Measurements from ENCODE around the gene ZNF827.

Gene ZNF827

DNA sequence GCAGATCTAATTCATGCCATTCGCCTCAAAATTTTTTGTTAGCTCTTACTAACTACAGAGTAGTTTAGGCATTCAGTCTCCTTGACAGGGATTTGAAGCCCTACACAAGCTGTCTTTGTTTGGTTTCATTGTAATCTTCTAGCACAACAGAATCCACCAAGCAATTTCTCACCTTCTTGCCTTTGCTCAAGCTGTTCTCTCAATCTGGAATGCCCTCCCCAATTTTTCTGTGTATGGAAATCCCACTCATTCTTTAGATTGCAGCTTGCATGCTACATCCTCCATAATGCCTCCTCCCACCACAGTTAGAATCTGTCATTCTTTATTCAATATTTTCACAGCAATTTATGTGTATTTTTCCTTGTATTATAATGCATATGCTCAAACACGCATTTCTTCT is 195.0 kb downstream of the ZNF827 start:
- DNase-seq: no peak

DNA sequence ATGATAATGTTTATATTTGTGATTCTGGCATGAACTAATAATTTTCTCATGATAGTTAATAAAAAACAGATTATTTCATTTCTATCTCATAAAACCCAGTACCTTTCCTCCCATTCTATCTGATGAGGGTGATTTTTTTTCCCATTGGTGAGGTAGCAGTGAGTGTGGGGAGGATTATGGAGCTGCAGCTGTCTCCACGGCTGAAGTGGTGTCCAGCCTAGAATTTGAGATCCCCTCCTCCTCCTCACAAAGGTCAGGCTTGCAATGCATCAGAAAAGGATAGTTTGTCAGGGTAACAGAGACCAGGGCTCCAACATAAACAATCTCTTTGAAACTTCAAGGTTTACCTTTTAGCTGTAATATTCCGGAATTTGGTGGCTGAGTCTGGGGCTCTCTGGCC is 197.8 kb downstream of the ZNF827 start:
- DNase-seq: no peak

GRCh38 chr4:145739845-145740244 is 198.8 kb downstream of the ZNF827 start:
- no peak for DNase-seq

DNA sequence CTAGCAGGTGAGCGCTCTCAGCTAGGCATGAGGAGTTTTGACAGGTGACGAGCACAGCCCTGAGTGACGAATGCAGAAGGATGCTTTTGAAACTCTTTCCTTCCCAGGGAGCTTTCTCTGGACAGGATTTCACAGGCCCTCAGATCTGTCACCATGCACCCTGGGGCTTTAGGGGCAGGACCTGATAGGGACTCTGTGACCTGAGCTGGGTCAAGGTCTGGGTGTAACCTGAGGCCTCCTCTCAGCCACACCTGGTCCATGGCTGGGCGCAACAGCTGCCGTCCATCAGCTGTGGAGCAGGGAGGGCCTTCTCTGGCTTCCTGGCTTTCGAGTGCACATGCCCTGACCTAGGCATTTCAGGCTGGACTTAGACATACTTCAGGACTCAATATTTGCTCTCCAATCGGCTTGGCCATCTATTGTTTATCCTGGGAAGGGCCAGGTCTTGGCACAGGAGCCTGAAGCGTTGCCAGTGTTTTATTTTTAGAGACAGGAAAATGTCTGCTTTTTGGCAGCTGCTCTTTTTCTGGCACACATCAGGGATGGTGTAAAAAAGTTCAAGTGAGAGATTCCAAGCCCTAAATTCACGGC is 202.3 kb downstream of the ZNF827 start:
- no peak for DNase-seq

- no peak for DNase-seq
These were observed 202.8 kb downstream of the ZNF827 start for GRCh38 chr4:145735827-145736226.

GRCh38 chr4:145735347-145735675 is 203.3 kb downstream of the ZNF827 start:
- no peak for DNase-seq

DNA sequence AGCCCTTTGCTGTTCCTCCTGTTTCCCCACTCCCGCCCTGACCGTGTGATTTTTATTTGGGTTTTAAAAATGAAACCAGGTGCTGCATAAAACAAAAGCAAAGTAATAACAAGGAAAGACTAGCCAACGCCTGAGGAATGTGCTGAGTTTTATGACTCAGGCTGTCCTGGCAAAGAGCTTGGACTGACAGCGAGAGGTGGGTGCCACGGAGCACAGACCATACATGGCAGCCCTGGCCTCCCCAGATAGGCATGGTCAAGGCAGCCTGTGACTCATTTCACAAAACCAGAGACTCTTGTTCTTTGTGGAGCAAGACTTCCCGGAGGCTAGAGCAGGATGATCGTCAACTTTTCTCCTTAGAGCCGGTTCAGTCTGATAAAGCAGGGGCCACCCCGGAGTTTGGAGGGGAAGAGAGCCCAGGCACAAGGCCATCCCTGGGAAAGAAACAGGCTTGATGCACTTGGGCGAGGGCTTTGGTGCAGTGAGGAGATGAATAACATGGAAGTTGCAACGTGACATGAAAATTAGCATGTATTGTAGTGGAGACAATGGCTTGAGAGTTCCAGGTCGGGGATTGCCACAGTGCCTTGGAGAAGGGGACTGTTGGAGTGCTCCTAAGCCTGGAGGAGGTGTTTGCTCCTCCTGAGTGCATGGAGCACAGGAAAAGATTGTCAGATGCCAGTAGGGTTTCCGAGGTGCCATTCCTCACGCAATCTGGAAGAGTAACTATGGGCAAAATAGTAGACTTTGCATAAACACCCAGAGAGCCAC is 203.9 kb downstream of the ZNF827 start:
- no peak for DNase-seq

DNA sequence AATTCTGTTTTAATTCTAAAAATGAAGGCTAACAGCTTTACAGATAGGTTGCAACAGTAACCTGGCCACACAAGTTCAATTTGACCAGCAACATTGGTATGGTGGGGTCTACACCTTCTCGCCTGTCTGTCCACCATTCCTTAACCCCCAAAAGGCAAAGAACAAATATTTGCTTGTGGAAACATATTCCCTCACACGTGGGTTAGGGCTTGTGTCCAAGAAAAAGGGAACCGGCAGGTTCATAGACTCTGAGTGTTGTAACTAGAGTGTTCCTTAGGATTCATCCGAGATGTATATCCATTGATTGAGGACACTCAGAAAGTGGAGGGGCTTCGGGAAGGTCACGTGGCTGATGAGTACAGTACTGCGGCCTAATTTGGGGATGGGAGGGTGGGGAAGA is 204.6 kb downstream of the ZNF827 start:
- DNase-seq: no peak

GRCh38 chr4:145732895-145733880 is 205.4 kb downstream of the ZNF827 start:
- peak; percentile 69 for DNase-seq

GRCh38 chr4:145732001-145732815 is 206.4 kb downstream of the ZNF827 start:
- DNase-seq: no peak

- DNase-seq: peak; percentile 74
These were observed 207.6 kb downstream of the ZNF827 start for GRCh38 chr4:145731028-145731427.

DNA sequence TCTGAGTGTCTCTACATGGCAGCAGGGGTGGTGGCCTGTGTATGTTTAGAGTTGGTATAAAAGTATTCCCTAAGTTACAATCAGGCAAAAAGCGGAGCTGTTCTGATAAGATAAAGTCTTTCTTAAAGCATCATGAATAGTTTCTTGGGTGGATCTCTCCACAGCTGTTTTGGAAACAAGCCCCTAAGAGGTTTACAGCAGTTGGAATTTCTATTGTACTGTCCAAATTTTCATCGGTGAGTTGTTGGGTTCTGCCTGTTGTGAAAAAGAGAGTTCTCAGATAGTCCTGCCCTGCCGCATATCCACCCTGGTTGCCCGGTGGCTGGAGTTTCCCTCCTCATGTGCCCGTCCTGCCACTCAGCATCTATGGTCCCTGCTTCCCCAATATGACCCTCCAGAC is 208.6 kb downstream of the ZNF827 start:
- DNase-seq: no peak

DNA sequence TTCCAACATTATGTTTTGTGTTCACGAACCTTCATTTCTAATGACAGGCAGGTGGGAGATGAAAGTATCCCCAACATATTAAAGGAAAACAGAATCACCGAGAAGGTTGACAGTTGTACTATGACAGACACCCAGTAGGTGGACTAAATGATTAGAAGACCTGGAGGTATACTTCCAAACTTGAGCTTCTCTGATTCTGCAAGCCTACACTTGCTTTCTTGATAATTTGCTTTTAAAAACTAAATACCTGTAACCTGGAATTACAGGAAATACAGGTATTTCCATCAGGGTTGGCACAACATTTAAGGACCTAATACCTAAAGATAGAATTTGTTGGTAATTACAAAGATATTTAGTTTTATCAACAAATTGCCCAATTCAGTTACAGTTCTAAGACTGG is 215.3 kb downstream of the ZNF827 start:
- DNase-seq: no peak

GRCh38 chr4:145722561-145722960 is 216.1 kb downstream of the ZNF827 start:
- no peak for DNase-seq

- DNase-seq: no peak
These were observed 218.0 kb downstream of the ZNF827 start for GRCh38 chr4:145720656-145721055.

DNA sequence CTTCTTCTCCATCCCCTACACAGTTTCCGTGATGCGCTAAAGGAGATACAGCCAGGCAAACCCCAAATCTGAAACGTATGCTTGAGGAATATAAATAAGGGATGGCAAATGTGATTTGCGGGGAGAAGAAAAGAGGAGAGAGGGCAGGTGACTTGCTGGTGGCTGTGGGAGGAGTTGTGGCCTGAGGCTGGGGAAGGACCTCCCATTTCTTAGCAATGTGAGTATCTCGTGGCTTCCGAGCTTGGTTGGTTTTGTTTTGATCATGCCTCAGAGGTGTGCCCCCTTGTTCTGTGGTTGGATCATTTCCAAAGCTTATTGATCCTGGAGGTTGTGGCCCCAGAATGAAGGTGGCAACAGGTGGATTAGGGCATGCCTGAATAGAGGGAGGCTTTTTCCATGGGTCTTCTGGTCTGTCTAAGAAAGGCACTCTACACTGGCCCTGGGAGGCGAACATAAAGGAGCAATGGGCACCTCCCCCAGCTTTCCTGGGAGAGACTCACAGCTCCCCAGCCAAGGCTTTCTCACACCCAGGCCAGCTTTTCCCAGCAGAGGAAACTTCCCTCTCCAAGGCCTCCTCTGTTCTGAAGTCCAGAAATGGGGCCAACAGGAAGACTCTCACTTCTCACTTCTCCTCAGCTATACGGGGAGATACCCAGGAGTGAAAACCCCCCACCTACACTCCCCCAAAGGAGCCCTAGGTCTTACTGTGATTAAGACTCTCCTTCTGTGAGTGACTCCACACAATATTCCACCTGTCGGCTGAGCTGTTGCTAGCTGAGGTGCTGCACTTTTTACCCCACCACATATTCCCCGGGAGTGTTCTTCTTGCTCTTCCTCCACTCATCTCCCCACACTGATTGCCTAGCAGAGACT is 218.6 kb downstream of the ZNF827 start:
- no peak for DNase-seq

- DNase-seq: no peak
These were observed 221.9 kb downstream of the ZNF827 start for GRCh38 chr4:145716661-145717200.

GRCh38 chr4:145716200-145716599 is 222.4 kb downstream of the ZNF827 start:
- no peak for DNase-seq

- DNase-seq: peak; percentile 65
These were observed 228.8 kb downstream of the ZNF827 start for GRCh38 chr4:145709843-145710242.

- peak; percentile 90 for DNase-seq
These were observed 229.3 kb downstream of the ZNF827 start for GRCh38 chr4:145709336-145709735.

Data from NCI-H1105 treated with DMSO at 0.1 percent for 48 hours (cell line).